ENCODE results near the gene ADCK1. TPM values are rescaled to one million over a fixed set of nuclear protein-coding genes. Genes with fewer than 3 reads are reported as not detected.

ADCK1 gene
- total and polyA plus RNA-seq, 2 experiments from 2014 or later, result 6.7 to 11.2 TPM

GRCh38 chr14:77866932-77867331, 67.0 kb downstream of the ADCK1 start (continued):
- TF ChIP-seq ZNF462 (CRISPR knock-in tag; IDR thresholded peaks at IDR 0.05) (no peak), POLR2AphosphoS5 (IDR thresholded peaks at IDR 0.05; ENCODE audit: low read depth) (no peak), CREB1 (CRISPR knock-in tag; IDR thresholded peaks at IDR 0.05; ENCODE audit: low read depth) (no peak), ETS1 (IDR thresholded peaks at IDR 0.05) (no peak), ZNF114 (CRISPR knock-in tag; IDR thresholded peaks at IDR 0.05) (no peak), CTCF (conservative IDR thresholded peaks at IDR 0.05; ENCODE audit: low read depth in 2 of 2) (no peak), JUNB (IDR thresholded peaks at IDR 0.05; ENCODE audit: unreplicated experiment) (no peak)

- Histone ChIP-seq H4K20me1 (replicated peaks; ENCODE audit: insufficient read depth) (no peaks in the 10 kb centered on the region), H3K27ac (ENCODE audit: low read depth) (no peak overlapping the region), H3K79me2 (replicated peaks; ENCODE audit: insufficient read depth) (no peaks in the 10 kb centered on the region), H3K4me1 (ENCODE audit: insufficient read depth) (no peaks in the 10 kb centered on the region), H2AFZ (no peak overlapping the region), H3K9me2 (ENCODE audit: insufficient read depth) (no peaks in the 10 kb centered on the region), H3K27me3 (ENCODE audit: insufficient read depth) (no peaks in the 10 kb centered on the region), H3K4me2 (no peak overlapping the region), H3K4me3 (no peak overlapping the region), H3K36me3 (ENCODE audit: insufficient read depth) (no peaks in the 10 kb centered on the region), H3F3A (replicated peaks; ENCODE audit: low read depth) (no peaks in the 10 kb centered on the region)
- no peaks in the 10 kb centered on the region; the same call in 2 of the 3 replicates for H3K4me1 Mint-ChIP-seq
- H3K27me3 Mint-ChIP-seq (ENCODE audit: insufficient read depth, low read depth, poor library complexity), result peaks cover 6% of the 10 kb centered on the region
- peaks cover 4% of the 10 kb centered on the region; the same call in 2 of the 3 replicates for H3K36me3 Mint-ChIP-seq (ENCODE audit: low read depth)
- no peaks in the 10 kb centered on the region for H3K9me3 Mint-ChIP-seq
- DNase-seq (ENCODE audit: low spot score) (no peak), ATAC-seq (no peak)
- no peak overlapping the region for H3K4me3 Mint-ChIP-seq
- H3K27ac Mint-ChIP-seq, result no peak overlapping the region
- no peak for TF ChIP-seq POLR2AphosphoS5 (IDR thresholded peaks at IDR 0.05; ENCODE audit: low read depth)
- TF ChIP-seq ZNF462 (CRISPR knock-in tag; IDR thresholded peaks at IDR 0.05), result no peak
Observed at GRCh38 chr14:77867476-77867875, 67.6 kb downstream of the ADCK1 start.
